Endodermal cell (in vitro differentiated cells): ENCODE data around the gene DPY30. TPM values are rescaled to one million over a fixed set of nuclear protein-coding genes. Genes with fewer than 3 reads are reported as not detected.

Experiments used
- DNase-seq: peaks from one replicate; pipeline ENCODE4 v3.0.0-alpha.2; 2017
- H3K27ac ChIP-seq: 2 replicates; pipeline ENCODE4 v1.5.1; 2013; ENCODE audit warnings: mild to moderate bottlenecking, low read depth, low read length, moderate library complexity
- H3K27me3 ChIP-seq: 2 replicates; pipeline ENCODE4 v1.6.1; 2013; ENCODE audit warnings: mild to moderate bottlenecking, low read length, moderate library complexity; ENCODE audit not compliant: insufficient read depth, control insufficient read depth, poor library complexity, severe bottlenecking
- H3K36me3 ChIP-seq: 2 replicates; pipeline ENCODE4 v1.7.0; 2013; ENCODE audit warnings: mild to moderate bottlenecking, low read length, moderate library complexity; ENCODE audit not compliant: control insufficient read depth, insufficient read depth
- H3K4me1 ChIP-seq: one replicate; pipeline ENCODE4 v1.7.0; 2013; ENCODE audit warnings: low read length; ENCODE audit not compliant: control insufficient read depth, insufficient read depth
- H3K4me3 ChIP-seq: 2 replicates; pipeline ENCODE4 v1.5.1; 2013; ENCODE audit warnings: mild to moderate bottlenecking, low read length, moderate library complexity
- H3K9ac ChIP-seq: 2 replicates; pipeline ENCODE4 v1.6.1; 2013; ENCODE audit warnings: mild to moderate bottlenecking, low read length, moderate library complexity; ENCODE audit not compliant: poor library complexity, severe bottlenecking; ENCODE audit errors: extremely low read depth
- H3K9me3 ChIP-seq: 2 replicates; pipeline ENCODE4 v1.6.1; 2013; ENCODE audit warnings: mild to moderate bottlenecking, low read length, moderate library complexity; ENCODE audit not compliant: control insufficient read depth
- H3K27ac Mint-ChIP-seq: 2 replicates; pipeline ENCODE4 v1.8.0; 2020; ENCODE audit warnings: mixed read lengths
- H3K27me3 Mint-ChIP-seq: 2 replicates; pipeline ENCODE4 v1.8.0; 2021; ENCODE audit warnings: mild to moderate bottlenecking, mixed read lengths; ENCODE audit not compliant: insufficient read depth
- H3K36me3 Mint-ChIP-seq: 2 replicates; pipeline ENCODE4 v1.8.0; 2020; ENCODE audit warnings: low read depth, mixed read lengths
- H3K4me1 Mint-ChIP-seq: 2 replicates; pipeline ENCODE4 v1.8.0; 2020; ENCODE audit warnings: mixed read lengths
- H3K4me3 Mint-ChIP-seq: 2 replicates; pipeline ENCODE4 v1.8.0; 2020; ENCODE audit warnings: mild to moderate bottlenecking, moderate library complexity, mixed read lengths
- H3K9me3 Mint-ChIP-seq: 2 replicates; pipeline ENCODE4 v1.8.0; 2020; ENCODE audit warnings: mild to moderate bottlenecking, mixed read lengths
- CTCF ChIP-seq: fragments of 200-600 bp; sonication (generic); conservative IDR thresholded peaks from 2 replicates; pipeline ENCODE4 v1.5.0; 2021; ENCODE audit warnings: antibody characterized with exemption, mild to moderate bottlenecking
- WGBS, 2 experiments: methylation state at CpG; one replicate each; pipeline versions ENCODE4 v1.1.5 to v1.1.7; 2013; ENCODE audit warnings: missing lambda C conversion rate in 2 of 2, mixed read lengths in 1 of 2; ENCODE audit not compliant: insufficient coverage in 1 of 2, insufficient read length in 1 of 2; 5-methylcytosine and 5-hydroxymethylcytosine counted together
- total RNA-seq, 2 donors: library from RNA; stranded (reverse); fragmentation: NEBNext Ultra II Directional in 1 of 2; extraction: Animal tissue kit (Norgen Biotek cat#: 25700) in 1 of 2; gene quantifications; 2 replicates in 1 of 2; 3 replicates in 1 of 2; pipeline ENCODE4 v1.2.1, GENCODE V29; 2021

Gene DPY30
- total RNA-seq, 2 donors from 2014 or later = 146 to 173 TPM

- Histone ChIP-seq H3K36me3 (peaks cover 3% of the 10 kb centered on the region), H3K4me1 (no peaks in the 10 kb centered on the region), H3K9ac (no peak overlapping the region), H3K4me3 (peak overlapping the region; percentile 98), H3K27me3 (no peaks in the 10 kb centered on the region), H3K9me3 (no peaks in the 10 kb centered on the region), H3K27ac (no peak overlapping the region)
- 86 to 88% methylated on average over 2 to 8 of the region's 8 CpGs for WGBS, 2 experiments
- H3K27me3 Mint-ChIP-seq = no peaks in the 10 kb centered on the region
- peaks cover 14% of the 10 kb centered on the region for H3K4me1 Mint-ChIP-seq
- peaks cover 5% of the 10 kb centered on the region for H3K36me3 Mint-ChIP-seq
- TF ChIP-seq CTCF = no peak
- no peak overlapping the region for H3K27ac Mint-ChIP-seq
- DNase-seq = no peak
- H3K4me3 Mint-ChIP-seq = peak overlapping the region; percentile 91
- H3K9me3 Mint-ChIP-seq = no peaks in the 10 kb centered on the region
Measured at GRCh38 chr2:32064713-32065112, 25.1 kb upstream of the DPY30 start.

GRCh38 chr2:32064021-32064601 lies 24.5 kb upstream of the DPY30 start:
- Mint-ChIP-seq H3K27ac (peak overlapping the region; percentile 98), H3K4me3 (peak overlapping the region; percentile 91), H3K4me1 (peaks cover 14% of the 10 kb centered on the region), H3K36me3 (peaks cover 5% of the 10 kb centered on the region), H3K9me3 (no peaks in the 10 kb centered on the region), H3K27me3 (no peaks in the 10 kb centered on the region)
- WGBS, 2 experiments = 0 to 1% methylated on average over 18 to 40 of the region's 40 CpGs
- H3K36me3 ChIP-seq = peaks cover 3% of the 10 kb centered on the region
- H3K27me3 ChIP-seq = no peaks in the 10 kb centered on the region
- H3K9ac ChIP-seq = peak overlapping the region; percentile 68
- no peak for TF ChIP-seq CTCF
- H3K27ac ChIP-seq = peak overlapping the region; percentile 95
- DNase-seq = no peak
- H3K4me1 ChIP-seq = no peaks in the 10 kb centered on the region
- no peaks in the 10 kb centered on the region for H3K9me3 ChIP-seq
- peak overlapping the region; percentile 98 for H3K4me3 ChIP-seq

DNA sequence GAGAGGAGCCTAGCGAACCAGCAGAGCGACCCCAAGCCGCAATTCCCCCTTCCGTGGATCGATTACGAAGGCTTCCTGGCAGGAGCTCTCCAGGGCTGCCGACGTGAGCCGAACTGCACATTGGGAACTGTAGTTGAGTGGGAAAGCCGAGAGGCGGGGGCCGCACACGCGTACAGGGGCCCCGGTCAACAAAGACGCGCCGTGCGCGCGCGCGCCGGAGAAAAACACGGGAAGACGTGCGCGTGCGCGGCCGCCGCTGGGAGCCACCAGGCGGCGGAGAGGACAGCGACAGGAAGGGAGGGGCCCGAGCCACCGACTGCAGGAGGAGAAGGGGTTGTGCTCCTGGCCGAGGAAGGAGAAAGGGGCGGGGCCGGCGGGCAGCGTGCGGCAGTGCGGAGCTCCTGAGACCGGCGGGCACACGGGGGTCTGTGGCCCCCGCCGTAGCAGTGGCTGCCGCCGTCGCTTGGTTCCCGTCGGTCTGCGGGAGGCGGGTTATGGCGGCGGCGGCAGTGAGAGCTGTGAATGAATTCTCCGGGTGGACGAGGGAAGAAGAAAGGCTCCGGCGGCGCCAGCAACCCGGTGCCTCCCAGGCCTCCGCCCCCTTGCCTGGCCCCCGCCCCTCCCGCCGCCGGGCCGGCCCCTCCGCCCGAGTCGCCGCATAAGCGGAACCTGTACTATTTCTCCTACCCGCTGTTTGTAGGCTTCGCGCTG lies 23.9 kb upstream of the DPY30 start, which contains the start of gene SPAST:
TSS of gene SPAST (plus strand) at position 247 of the 711 bp plus-strand sequence. CDS start at position 523, 276 bp downstream.
- 0% methylated on average over 16 to 79 of the region's 79 CpGs for WGBS, 2 experiments
- H3K36me3 ChIP-seq = peaks cover 3% of the 10 kb centered on the region
- no peaks in the 10 kb centered on the region for H3K27me3 ChIP-seq
- H3K9me3 ChIP-seq = no peaks in the 10 kb centered on the region
- Mint-ChIP-seq H3K27ac (peak within 1 kb of the TSS; percentile 98), H3K36me3 (peaks cover 5% of the 10 kb centered on the region), H3K4me3 (peak within 1 kb of the TSS; percentile 91), H3K4me1 (peaks cover 14% of the 10 kb centered on the region), H3K9me3 (no peaks in the 10 kb centered on the region), H3K27me3 (no peaks in the 10 kb centered on the region)
- peak; percentile 99 for DNase-seq
- peak; percentile 66 for TF ChIP-seq CTCF
- peak within 1 kb of the TSS; percentile 98 for H3K4me3 ChIP-seq
- H3K4me1 ChIP-seq = no peaks in the 10 kb centered on the region
- H3K9ac ChIP-seq = peak within 1 kb of the TSS; percentile 69
- H3K27ac ChIP-seq = peak within 1 kb of the TSS; percentile 95
